Measurements from ENCODE around the gene ATP6V0A4. TPM values are rescaled to one million over a fixed set of nuclear protein-coding genes. Genes with fewer than 3 reads are reported as not detected.

ATP6V0A4 gene
- total RNA-seq, 4 donors from 2014 or later = not detected

DNA sequence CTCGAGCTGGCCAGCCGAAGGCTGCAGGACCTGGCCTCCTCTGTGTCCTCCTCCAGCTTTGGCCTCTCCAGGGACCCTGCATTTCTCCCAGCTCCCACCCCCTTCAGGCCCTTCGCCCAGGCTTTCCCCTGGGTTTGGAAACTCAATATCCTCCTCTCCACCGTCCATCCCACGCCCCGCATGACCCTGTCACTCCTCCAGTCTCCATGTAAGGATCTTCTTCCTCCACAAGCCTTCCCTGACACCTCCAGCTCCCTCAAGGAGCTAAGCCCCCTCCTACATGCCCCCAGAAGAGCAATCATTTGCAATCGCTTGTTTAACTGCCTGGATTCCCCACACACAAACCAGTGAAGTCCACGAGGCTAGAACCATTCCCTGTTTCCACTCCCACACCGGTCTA, 24.8 kb downstream of the ATP6V0A4 start:
- TF ChIP-seq POLR2AphosphoS5 (IDR thresholded peaks at IDR 0.05) (no peak), POLR2A (IDR thresholded peaks at IDR 0.05) (no peak), EP300 (IDR thresholded peaks at IDR 0.05; ENCODE audit: low read depth) (no peak)
- TF ChIP-seq, protein P1, sequence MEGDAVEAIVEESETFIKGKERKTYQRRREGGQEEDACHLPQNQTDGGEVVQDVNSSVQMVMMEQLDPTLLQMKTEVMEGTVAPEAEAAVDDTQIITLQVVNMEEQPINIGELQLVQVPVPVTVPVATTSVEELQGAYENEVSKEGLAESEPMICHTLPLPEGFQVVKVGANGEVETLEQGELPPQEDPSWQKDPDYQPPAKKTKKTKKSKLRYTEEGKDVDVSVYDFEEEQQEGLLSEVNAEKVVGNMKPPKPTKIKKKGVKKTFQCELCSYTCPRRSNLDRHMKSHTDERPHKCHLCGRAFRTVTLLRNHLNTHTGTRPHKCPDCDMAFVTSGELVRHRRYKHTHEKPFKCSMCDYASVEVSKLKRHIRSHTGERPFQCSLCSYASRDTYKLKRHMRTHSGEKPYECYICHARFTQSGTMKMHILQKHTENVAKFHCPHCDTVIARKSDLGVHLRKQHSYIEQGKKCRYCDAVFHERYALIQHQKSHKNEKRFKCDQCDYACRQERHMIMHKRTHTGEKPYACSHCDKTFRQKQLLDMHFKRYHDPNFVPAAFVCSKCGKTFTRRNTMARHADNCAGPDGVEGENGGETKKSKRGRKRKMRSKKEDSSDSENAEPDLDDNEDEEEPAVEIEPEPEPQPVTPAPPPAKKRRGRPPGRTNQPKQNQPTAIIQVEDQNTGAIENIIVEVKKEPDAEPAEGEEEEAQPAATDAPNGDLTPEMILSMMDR (IDR thresholded peaks at IDR 0.05) = no peak
- 80 to 91% methylated on average over 5 to 9 of the region's 9 CpGs for WGBS, 2 donors (ENCODE audit: low coverage in 1 of 2)
- intact Hi-C loops (cut with DNase I; ENCODE audit: low total_unique reads) = no loop called here
- no peaks in the 10 kb centered on the region for H3K4me1 ChIP-seq
- H3K27me3 ChIP-seq = no peaks in the 10 kb centered on the region
- in situ Hi-C loops (cut with MboI; ENCODE audit: low pct_ligation_motif_present in 1 of 4, low pct_unique_long_range_greater_than_20kb in 1 of 4, low sequenced_read_pairs in 3 of 4) = no loop called here
- no peak overlapping the region for H3K27ac ChIP-seq
- H3K4me3 ChIP-seq = no peak overlapping the region
- H3K9me3 ChIP-seq = no peaks in the 10 kb centered on the region
- DNase-seq = no peak
- no peaks in the 10 kb centered on the region for H3K36me3 ChIP-seq

DNA sequence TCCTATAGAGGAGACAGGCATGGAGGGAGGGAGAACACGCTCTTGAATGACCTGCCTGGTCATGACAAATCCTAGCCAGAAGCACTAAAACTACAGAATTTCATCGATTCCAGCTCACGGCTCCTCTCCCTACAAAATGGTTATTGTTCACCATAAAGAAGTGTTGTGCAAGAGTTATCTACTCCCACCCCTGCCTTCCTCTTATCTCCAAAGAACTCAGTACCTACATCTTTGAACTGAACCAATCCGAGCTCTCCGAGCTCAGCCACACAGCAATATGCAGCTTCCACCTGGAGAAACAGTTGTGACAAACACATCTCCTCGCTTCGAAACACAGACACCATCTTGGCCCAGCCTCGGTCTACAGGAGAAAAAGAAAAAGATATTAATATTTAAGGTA, 27.1 kb downstream of the ATP6V0A4 start:
- no peak overlapping the region for H3K27ac ChIP-seq
- no peaks in the 10 kb centered on the region for H3K36me3 ChIP-seq
- in situ Hi-C loops (cut with MboI; ENCODE audit: low pct_ligation_motif_present in 1 of 4, low pct_unique_long_range_greater_than_20kb in 1 of 4, low sequenced_read_pairs in 3 of 4) = no loop called here
- no peak overlapping the region for H3K4me3 ChIP-seq
- no peak for DNase-seq
- H3K4me1 ChIP-seq = no peaks in the 10 kb centered on the region
- no peaks in the 10 kb centered on the region for H3K27me3 ChIP-seq
- TF ChIP-seq EP300 (IDR thresholded peaks at IDR 0.05; ENCODE audit: low read depth) (no peak), POLR2A (IDR thresholded peaks at IDR 0.05) (no peak), POLR2AphosphoS5 (IDR thresholded peaks at IDR 0.05) (no peak)
- TF ChIP-seq, protein P1 (IDR thresholded peaks at IDR 0.05) = no peak
- no peaks in the 10 kb centered on the region for H3K9me3 ChIP-seq
- 84 to 87% methylated on average over 8 of the region's 8 CpGs for WGBS, 2 donors (ENCODE audit: low coverage in 1 of 2)
- intact Hi-C loops (cut with DNase I; ENCODE audit: low total_unique reads) = no loop called here

DNA sequence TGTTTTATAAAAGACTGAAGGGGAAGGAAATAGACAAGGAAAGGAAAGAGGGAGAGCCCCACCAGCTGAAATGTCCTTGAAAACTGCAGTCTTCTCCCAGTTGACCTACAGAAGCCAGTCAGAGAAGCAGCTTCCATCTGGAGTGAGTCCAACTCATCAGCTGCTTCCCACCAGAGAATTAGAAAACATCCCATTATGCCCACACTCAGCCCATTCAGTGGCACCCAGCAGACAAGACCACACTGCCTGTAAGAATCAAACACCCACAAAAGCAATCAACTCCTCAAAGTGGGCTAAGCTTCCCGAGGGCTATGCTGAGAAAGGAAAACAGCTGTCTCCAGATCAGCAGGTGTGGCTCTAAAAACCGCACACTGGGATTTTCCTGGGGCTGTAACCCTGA, 29.8 kb downstream of the ATP6V0A4 start:
- in situ Hi-C loops (cut with MboI; ENCODE audit: low pct_ligation_motif_present in 1 of 4, low pct_unique_long_range_greater_than_20kb in 1 of 4, low sequenced_read_pairs in 3 of 4) = no loop called here
- TF ChIP-seq POLR2AphosphoS5 (IDR thresholded peaks at IDR 0.05) = no peak
- TF ChIP-seq EP300 (IDR thresholded peaks at IDR 0.05; ENCODE audit: low read depth) = no peak
- no peak for TF ChIP-seq POLR2A (IDR thresholded peaks at IDR 0.05)
- TF ChIP-seq, protein P1 (IDR thresholded peaks at IDR 0.05) = no peak
- Histone ChIP-seq H3K9me3 (no peaks in the 10 kb centered on the region), H3K27ac (no peak overlapping the region), H3K4me3 (no peak overlapping the region), H3K4me1 (no peaks in the 10 kb centered on the region), H3K27me3 (no peaks in the 10 kb centered on the region), H3K36me3 (no peaks in the 10 kb centered on the region)
- intact Hi-C loops (cut with DNase I; ENCODE audit: low total_unique reads) = no loop called here
- WGBS, 2 donors (ENCODE audit: low coverage in 1 of 2) = 86% methylated on average over 2 of the region's 2 CpGs; no CpG with 5 or more reads in 1 of the 2 donors
- DNase-seq = no peak

DNA sequence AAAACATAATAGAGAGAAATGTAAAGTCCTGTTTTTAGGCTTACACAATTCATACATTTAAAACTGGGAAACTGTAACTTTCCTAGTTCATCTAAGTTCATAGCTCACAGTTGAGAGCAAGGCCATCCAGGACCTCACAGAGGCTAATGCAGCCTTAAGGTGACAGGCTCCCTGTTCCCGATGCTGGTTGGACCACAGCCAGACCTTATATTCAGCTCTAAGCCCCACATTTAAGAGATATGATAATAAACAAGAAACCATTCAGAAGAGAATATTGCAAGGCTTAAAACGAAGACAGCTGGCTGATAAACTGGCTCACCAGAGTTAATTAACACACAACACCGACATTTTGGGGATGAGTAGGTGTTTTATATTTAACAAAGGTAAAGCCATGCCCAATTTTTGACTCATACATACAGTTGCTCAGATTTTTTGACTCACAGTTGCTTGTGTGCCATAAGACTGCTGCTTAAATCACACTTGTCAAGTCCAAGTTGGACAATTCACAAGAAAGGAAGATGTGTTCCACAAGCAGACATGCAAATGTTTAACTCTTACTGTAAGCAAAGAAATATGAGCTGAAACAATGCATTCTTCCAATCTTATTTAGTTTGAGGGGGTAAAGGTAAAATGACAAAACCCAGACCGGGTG, 41.3 kb downstream of the ATP6V0A4 start:
- no peak overlapping the region for H3K27ac ChIP-seq
- no peaks in the 10 kb centered on the region for H3K36me3 ChIP-seq
- H3K27me3 ChIP-seq = no peaks in the 10 kb centered on the region
- in situ Hi-C loops (cut with MboI; ENCODE audit: low pct_ligation_motif_present in 1 of 4, low pct_unique_long_range_greater_than_20kb in 1 of 4, low sequenced_read_pairs in 3 of 4) = no loop called here
- no peak for DNase-seq
- TF ChIP-seq POLR2A (IDR thresholded peaks at IDR 0.05) (no peak), POLR2AphosphoS5 (IDR thresholded peaks at IDR 0.05) (no peak), EP300 (IDR thresholded peaks at IDR 0.05; ENCODE audit: low read depth) (no peak)
- TF ChIP-seq, protein P1 (IDR thresholded peaks at IDR 0.05) = no peak
- no peaks in the 10 kb centered on the region for H3K4me1 ChIP-seq
- H3K4me3 ChIP-seq = no peak overlapping the region
- 56 to 58% methylated on average over 2 to 4 of the region's 4 CpGs for WGBS, 2 donors (ENCODE audit: low coverage in 1 of 2)
- no peaks in the 10 kb centered on the region for H3K9me3 ChIP-seq
- intact Hi-C loops (cut with DNase I; ENCODE audit: low total_unique reads) = no loop called here
